Left ventricle myocardium inferior (tissue), 1 donor: Measurements from ENCODE around the gene SOST. TPM values are rescaled to one million over a fixed set of nuclear protein-coding genes. Genes with fewer than 3 reads are reported as not detected.
A peak's percentile ranks its signal among the peaks of the same experiment; 100 is the strongest.

Experiments used
- DNase-seq: peaks from one replicate; pipeline ENCODE4 v3.0.0-alpha.2; 2020
- H3K27ac ChIP-seq: fragments of 200-600 bp; replicated peaks from 2 replicates; pipeline ENCODE4 v1.8.0; 2021
- H3K27me3 ChIP-seq: fragments of 200-600 bp; 2 replicates; pipeline ENCODE4 v1.8.0; 2021; ENCODE audit warnings: low read depth
- H3K36me3 ChIP-seq: fragments of 200-600 bp; 2 replicates; pipeline ENCODE4 v1.8.0; 2021
- H3K4me1 ChIP-seq: fragments of 200-600 bp; 2 replicates; pipeline ENCODE4 v1.8.0; 2021
- H3K4me3 ChIP-seq: fragments of 200-600 bp; 2 replicates; pipeline ENCODE4 v1.8.0; 2021; ENCODE audit warnings: mild to moderate bottlenecking, moderate library complexity
- H3K9me3 ChIP-seq: fragments of 200-600 bp; replicated peaks from 2 replicates; pipeline ENCODE4 v1.8.0; 2021
- CTCF ChIP-seq: fragments of 200-600 bp; IDR thresholded peaks from 2 replicates; pipeline ENCODE4 v1.8.0; 2021; ENCODE audit warnings: antibody characterized with exemption, mild to moderate bottlenecking, borderline replicate concordance
- intact Hi-C: fragments of 100-400 bp; cut with micrococcal nuclease; formaldehyde crosslinking; loops from one replicate; pipeline ENCODE4 v1.11.0; 2022
- total RNA-seq: library from RNA; stranded (reverse); fragmentation: NEBNext Ultra II Directional; extraction: Animal tissue kit (Norgen Biotek cat#: 25700); gene quantifications from one replicate; pipeline ENCODE4 v1.2.1, GENCODE V29; 2021
- donor health status: DM: no; HTN: yes; CAD: no; lungs with severe emphysema.

SOST gene
- total RNA-seq, 1 donor from 2014 or later, result 0.14 TPM

DNA sequence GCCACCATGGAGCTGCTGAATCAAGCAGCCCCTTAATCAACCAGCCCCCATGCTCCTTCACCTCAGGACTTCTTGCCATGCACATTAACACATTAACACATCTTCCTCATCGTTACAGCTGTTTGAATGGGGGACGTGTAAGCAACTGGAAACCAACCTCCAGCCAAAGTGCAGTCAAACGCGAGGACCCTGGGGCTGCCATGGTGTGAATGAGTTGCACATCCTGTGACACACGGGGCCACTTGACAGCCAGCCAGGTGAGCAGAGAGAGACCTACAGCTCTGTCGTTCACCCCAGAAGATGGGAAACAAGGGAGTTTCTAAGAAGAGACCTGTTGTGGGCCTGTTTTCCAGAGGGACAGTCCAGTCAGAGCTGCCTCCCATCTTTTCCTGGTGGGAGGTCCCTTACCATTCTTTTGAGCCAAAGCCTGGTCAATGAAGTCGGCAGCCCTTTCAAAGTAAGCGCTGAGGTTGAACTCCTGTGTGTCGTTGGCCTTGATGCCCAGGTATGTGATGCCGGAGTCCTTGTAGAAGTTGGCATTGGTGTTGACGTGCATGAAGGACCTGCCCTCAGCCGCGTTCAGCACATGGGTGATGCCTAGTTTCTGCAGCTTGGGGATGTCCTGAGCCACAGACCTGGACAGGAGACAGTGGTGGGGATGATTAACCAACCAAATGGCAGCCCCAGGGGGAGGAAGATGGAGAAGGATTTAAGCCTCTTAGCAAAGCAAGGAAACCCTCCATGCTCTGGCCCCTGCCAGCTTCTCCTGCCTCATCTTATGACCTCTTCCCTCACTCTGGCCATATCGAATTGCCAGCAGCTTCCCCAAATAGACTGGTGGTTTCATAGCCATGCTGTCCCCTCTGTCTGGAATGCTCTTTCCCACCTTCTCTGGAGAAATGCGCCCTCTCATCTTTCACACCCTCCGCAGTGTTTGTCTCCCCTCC lies 16.0 kb upstream of the SOST start:
- no peak for TF ChIP-seq CTCF
- Histone ChIP-seq H3K36me3 (peaks cover 60% of the 10 kb centered on the region), H3K9me3 (no peaks in the 10 kb centered on the region), H3K27ac (peak overlapping the region; percentile 8), H3K4me1 (peaks cover 85% of the 10 kb centered on the region), H3K4me3 (no peak overlapping the region), H3K27me3 (no peaks in the 10 kb centered on the region)
- intact Hi-C loops, result no loop called here
- DNase-seq, result no peak

DNA sequence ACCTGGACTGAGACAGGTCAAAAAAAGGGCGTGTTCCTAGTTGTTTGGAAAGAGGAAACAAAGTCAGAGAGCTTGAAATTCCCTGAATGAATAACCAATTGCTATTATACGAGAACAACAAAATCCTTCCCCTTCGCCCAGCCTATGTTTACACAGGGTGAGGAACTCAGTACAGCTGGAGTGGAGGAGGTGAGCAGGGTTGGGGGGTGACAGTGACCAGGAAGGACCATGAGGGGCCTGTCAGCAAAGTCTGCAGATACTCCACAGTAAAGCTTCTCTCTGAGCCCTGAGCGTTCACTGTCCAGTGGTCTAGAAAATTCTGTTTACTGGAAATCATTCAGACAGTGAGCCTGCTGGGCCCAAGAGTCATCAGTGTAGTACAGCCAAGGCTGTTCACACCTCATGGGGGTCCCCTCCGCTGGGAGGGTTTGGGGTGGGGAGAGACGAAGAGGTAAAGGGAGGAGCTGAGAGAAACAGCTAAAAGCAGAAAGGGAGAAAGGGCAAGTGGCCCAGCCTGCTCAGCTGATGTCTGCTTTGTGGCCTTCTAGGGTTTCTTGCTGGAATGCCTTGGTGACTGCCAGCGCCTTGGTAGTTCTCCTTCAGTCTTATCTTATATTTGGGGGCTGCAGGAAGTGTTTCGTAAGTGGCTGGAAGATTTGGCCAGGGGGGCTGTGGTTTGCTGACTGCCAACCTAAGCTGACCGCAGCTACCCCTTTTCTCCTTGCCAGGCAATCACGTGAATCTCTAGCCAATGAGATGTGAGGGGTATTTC lies 14.5 kb upstream of the SOST start:
- DNase-seq, result no peak
- Histone ChIP-seq H3K27ac (peak overlapping the region; percentile 46), H3K4me3 (no peak overlapping the region), H3K36me3 (peaks cover 73% of the 10 kb centered on the region), H3K27me3 (no peaks in the 10 kb centered on the region), H3K4me1 (peaks cover 88% of the 10 kb centered on the region), H3K9me3 (no peaks in the 10 kb centered on the region)
- TF ChIP-seq CTCF, result no peak
- intact Hi-C loops, result no loop called here

GRCh38 chr17:43771463-43771862 lies 12.9 kb upstream of the SOST start:
- no peak for DNase-seq
- Histone ChIP-seq H3K9me3 (no peaks in the 10 kb centered on the region), H3K36me3 (peaks cover 76% of the 10 kb centered on the region), H3K27me3 (no peaks in the 10 kb centered on the region), H3K4me1 (peaks cover 88% of the 10 kb centered on the region), H3K4me3 (no peak overlapping the region), H3K27ac (no peak overlapping the region)
- no peak for TF ChIP-seq CTCF
- intact Hi-C loops, result no loop called here

- no peak for DNase-seq
- Histone ChIP-seq H3K4me1 (peaks cover 85% of the 10 kb centered on the region), H3K9me3 (no peaks in the 10 kb centered on the region), H3K4me3 (no peak overlapping the region), H3K27me3 (no peaks in the 10 kb centered on the region), H3K27ac (no peak overlapping the region), H3K36me3 (peaks cover 77% of the 10 kb centered on the region)
- TF ChIP-seq CTCF, result no peak
- intact Hi-C loops, result no loop called here
Measured at GRCh38 chr17:43770957-43771356, 12.4 kb upstream of the SOST start.

DNA sequence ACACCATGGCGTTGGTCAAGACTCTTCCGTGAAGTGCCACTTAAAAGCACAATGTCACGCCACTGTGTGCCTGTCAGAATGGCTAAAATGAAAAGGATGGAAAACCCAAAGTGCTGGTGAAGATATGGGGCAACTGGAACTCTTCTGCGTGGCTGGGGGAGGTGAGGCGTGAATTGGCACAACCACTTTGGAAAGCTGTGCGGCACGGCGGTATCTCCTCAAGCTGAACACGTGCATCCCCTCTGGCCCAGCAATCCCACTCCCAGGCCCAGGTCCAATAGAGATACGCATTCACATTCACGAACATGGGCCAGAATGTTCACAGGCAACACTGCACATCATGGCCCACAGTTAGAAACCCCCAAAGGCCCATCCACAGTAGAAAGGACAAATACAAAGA lies 11.3 kb upstream of the SOST start:
- intact Hi-C loops, result no loop called here
- Histone ChIP-seq H3K27me3 (no peaks in the 10 kb centered on the region), H3K27ac (peak overlapping the region; percentile 75), H3K4me3 (no peak overlapping the region), H3K36me3 (peaks cover 72% of the 10 kb centered on the region), H3K9me3 (no peaks in the 10 kb centered on the region), H3K4me1 (peaks cover 74% of the 10 kb centered on the region)
- TF ChIP-seq CTCF, result no peak
- no peak for DNase-seq
